ENCODE data around the gene SLC25A21. TPM values are rescaled to one million over a fixed set of nuclear protein-coding genes. Genes with fewer than 3 reads are reported as not detected.

The SLC25A21 gene
- total and polyA plus RNA-seq, 10 of the 15 experiments (the other 5 are each of a cell fraction or from before 2014, with no cell fraction given): 0.06 to 0.72 (median 0.17) TPM; not detected in 3

- no peak overlapping the region for H3K4me2 ChIP-seq (ENCODE audit: control insufficient read depth, insufficient read depth)
- POLR2A ChIA-PET: no interaction called here
- intact Hi-C loops (cut with micrococcal nuclease; ENCODE audit: unreplicated experiment) (no loop called here), in situ Hi-C loops (cut with MboI) (no loop called here)
- WGBS (ENCODE audit: insufficient coverage, insufficient replicate concordance, low lambda C conversion rate, missing lambda C conversion rate): 9% methylated on average over 3 of the region's 3 CpGs
- no peaks in the 10 kb centered on the region for H4K20me1 ChIP-seq (ENCODE audit: control insufficient read depth, insufficient read depth)
- no peaks in the 10 kb centered on the region for H3K36me3 ChIP-seq (ENCODE audit: control insufficient read depth in 2 of 2, insufficient read depth in 2 of 2, low read length in 1 of 2)
- no peak overlapping the region for H3K9ac ChIP-seq (ENCODE audit: control insufficient read depth, insufficient read depth, low read length)
- H3K4me3 ChIP-seq: no peak overlapping the region
- ATAC-seq (no peak), DNase-seq (ENCODE audit: low read depth, low spot score) (no peak), FAIRE-seq (no peak)
- no TSS peak for BruUV-seq (replicated peaks)
- RAD21 ChIA-PET (ENCODE audit: unreplicated experiment): no interaction called here
- no peak overlapping the region for H3K27ac ChIP-seq (ENCODE audit: control insufficient read depth, insufficient read depth)
- CTCF ChIA-PET: interaction anchor here (0.9 kb wide), 1 partner anchor 62 kb away, joined by 3 read pairs; no protein-coding TSS in a partner anchor
- no peaks in the 10 kb centered on the region for H3K79me2 ChIP-seq (ENCODE audit: control insufficient read depth, insufficient read depth, low read length)
- TF ChIP-seq, protein P1, sequence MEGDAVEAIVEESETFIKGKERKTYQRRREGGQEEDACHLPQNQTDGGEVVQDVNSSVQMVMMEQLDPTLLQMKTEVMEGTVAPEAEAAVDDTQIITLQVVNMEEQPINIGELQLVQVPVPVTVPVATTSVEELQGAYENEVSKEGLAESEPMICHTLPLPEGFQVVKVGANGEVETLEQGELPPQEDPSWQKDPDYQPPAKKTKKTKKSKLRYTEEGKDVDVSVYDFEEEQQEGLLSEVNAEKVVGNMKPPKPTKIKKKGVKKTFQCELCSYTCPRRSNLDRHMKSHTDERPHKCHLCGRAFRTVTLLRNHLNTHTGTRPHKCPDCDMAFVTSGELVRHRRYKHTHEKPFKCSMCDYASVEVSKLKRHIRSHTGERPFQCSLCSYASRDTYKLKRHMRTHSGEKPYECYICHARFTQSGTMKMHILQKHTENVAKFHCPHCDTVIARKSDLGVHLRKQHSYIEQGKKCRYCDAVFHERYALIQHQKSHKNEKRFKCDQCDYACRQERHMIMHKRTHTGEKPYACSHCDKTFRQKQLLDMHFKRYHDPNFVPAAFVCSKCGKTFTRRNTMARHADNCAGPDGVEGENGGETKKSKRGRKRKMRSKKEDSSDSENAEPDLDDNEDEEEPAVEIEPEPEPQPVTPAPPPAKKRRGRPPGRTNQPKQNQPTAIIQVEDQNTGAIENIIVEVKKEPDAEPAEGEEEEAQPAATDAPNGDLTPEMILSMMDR (IDR thresholded peaks at IDR 0.05 in 2 of 3, conservative IDR thresholded peaks at IDR 0.05 in 1 of 3; ENCODE audit: control insufficient read depth in 2 of 3, extremely low read depth in 1 of 3, insufficient read depth in 1 of 3, low read depth in 3 of 3, low read length in 3 of 3): no peak
- TF ChIP-seq, protein P2, sequence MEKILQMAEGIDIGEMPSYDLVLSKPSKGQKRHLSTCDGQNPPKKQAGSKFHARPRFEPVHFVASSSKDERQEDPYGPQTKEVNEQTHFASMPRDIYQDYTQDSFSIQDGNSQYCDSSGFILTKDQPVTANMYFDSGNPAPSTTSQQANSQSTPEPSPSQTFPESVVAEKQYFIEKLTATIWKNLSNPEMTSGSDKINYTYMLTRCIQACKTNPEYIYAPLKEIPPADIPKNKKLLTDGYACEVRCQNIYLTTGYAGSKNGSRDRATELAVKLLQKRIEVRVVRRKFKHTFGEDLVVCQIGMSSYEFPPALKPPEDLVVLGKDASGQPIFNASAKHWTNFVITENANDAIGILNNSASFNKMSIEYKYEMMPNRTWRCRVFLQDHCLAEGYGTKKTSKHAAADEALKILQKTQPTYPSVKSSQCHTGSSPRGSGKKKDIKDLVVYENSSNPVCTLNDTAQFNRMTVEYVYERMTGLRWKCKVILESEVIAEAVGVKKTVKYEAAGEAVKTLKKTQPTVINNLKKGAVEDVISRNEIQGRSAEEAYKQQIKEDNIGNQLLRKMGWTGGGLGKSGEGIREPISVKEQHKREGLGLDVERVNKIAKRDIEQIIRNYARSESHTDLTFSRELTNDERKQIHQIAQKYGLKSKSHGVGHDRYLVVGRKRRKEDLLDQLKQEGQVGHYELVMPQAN (conservative IDR thresholded peaks at IDR 0.05): no peak
- TF ChIP-seq STAT1 (conservative IDR thresholded peaks at IDR 0.05) (no peak), ATF3 (IDR thresholded peaks at IDR 0.05; ENCODE audit: borderline replicate concordance, extremely low read depth, low read depth, low read length) (no peak)
- no peaks in the 10 kb centered on the region for H3K9me3 ChIP-seq (replicated peaks; ENCODE audit: control insufficient read depth, insufficient read depth, low read length)
- no peak overlapping the region for H2AFZ ChIP-seq (ENCODE audit: control insufficient read depth, low read depth, low read length)
- H3K27me3 ChIP-seq (replicated peaks in 1 of 2; ENCODE audit: control insufficient read depth in 2 of 2, insufficient read depth in 2 of 2, low read length in 1 of 2): no peaks in the 10 kb centered on the region
- SMC1A ChIA-PET (ENCODE audit: uncharacterized antibody, unreplicated experiment): interaction anchor here (0.9 kb wide), 1 partner anchor 12 kb away, joined by 3 read pairs; no protein-coding TSS in a partner anchor
- H3K4me1 ChIP-seq (ENCODE audit: control insufficient read depth, insufficient read depth, low read length): no peaks in the 10 kb centered on the region
Measured at GRCh38 chr14:36880276-36880675, 292.1 kb downstream of the SLC25A21 start.

All from GM12878 (cell line).